Measurements from ENCODE around the gene TECTB.

TECTB gene

GRCh38 chr10:112265745-112266144, 17.5 kb upstream of the TECTB start:
- TF ChIP-seq ZNF140 (tag by site-specific recombination; IDR thresholded peaks at IDR 0.05) (no peak), ZNF426 (tag by site-specific recombination; IDR thresholded peaks at IDR 0.05) (no peak), ZNF404 (tag by site-specific recombination; IDR thresholded peaks at IDR 0.05) (no peak), ZNF362 (tag by site-specific recombination; IDR thresholded peaks at IDR 0.05) (no peak), ZNF19 (tag by site-specific recombination; IDR thresholded peaks at IDR 0.05; ENCODE audit: low read depth) (no peak), ZNF837 (tag by site-specific recombination; IDR thresholded peaks at IDR 0.05) (no peak), ZNF660 (tag by site-specific recombination; IDR thresholded peaks at IDR 0.05) (no peak), ZSCAN18 (tag by site-specific recombination; IDR thresholded peaks at IDR 0.05) (no peak), ZNF184 (tag by site-specific recombination; IDR thresholded peaks at IDR 0.05) (no peak), SALL2 (tag by site-specific recombination; IDR thresholded peaks at IDR 0.05; ENCODE audit: borderline replicate concordance) (no peak), ZFP37 (tag by site-specific recombination; IDR thresholded peaks at IDR 0.05) (no peak), OVOL3 (tag by site-specific recombination; IDR thresholded peaks at IDR 0.05) (no peak), ZSCAN5A (tag by site-specific recombination; IDR thresholded peaks at IDR 0.05) (no peak)
- Histone ChIP-seq H3K36me3 (ENCODE audit: control insufficient read depth in 2 of 2, insufficient read depth in 1 of 2, low read length in 2 of 2) (no peaks in the 10 kb centered on the region), H3K27ac (ENCODE audit: extremely low read depth, low read depth, low read length) (no peak overlapping the region), H3K4me3 (ENCODE audit: low read depth, low read length) (no peak overlapping the region), H3K9me3 (ENCODE audit: control insufficient read depth, insufficient read depth, low read depth, low read length) (no peaks in the 10 kb centered on the region), H3K4me1 (ENCODE audit: control insufficient read depth, insufficient read depth, low read length) (no peaks in the 10 kb centered on the region)
- CTCF ChIA-PET = interaction anchor here (0.9 kb wide), 1 partner anchor 43 kb away, joined by 3 read pairs; no protein-coding TSS in a partner anchor
- POLR2A ChIA-PET = no interaction called here

- H3K4me3 ChIP-seq (ENCODE audit: low read depth, low read length) = no peak overlapping the region
- no peaks in the 10 kb centered on the region for H3K4me1 ChIP-seq (ENCODE audit: control insufficient read depth, insufficient read depth, low read length)
- ChIA-PET POLR2A (no interaction called here), CTCF (interaction anchor here (0.9 kb wide), 1 partner anchor 39 kb away, joined by 3 read pairs; no protein-coding TSS in a partner anchor)
- no peaks in the 10 kb centered on the region for H3K9me3 ChIP-seq (ENCODE audit: control insufficient read depth, insufficient read depth, low read depth, low read length)
- H3K36me3 ChIP-seq (ENCODE audit: control insufficient read depth in 2 of 2, insufficient read depth in 1 of 2, low read length in 2 of 2) = no peaks in the 10 kb centered on the region
- TF ChIP-seq GLIS2 (tag by site-specific recombination; IDR thresholded peaks at IDR 0.05) (no peak), ZNF580 (tag by site-specific recombination; IDR thresholded peaks at IDR 0.05) (no peak), ZNF341 (tag by site-specific recombination; IDR thresholded peaks at IDR 0.05; ENCODE audit: low read depth) (no peak), ZNF398 (tag by site-specific recombination; IDR thresholded peaks at IDR 0.05) (no peak), ZNF335 (tag by site-specific recombination; conservative IDR thresholded peaks at IDR 0.05) (no peak), ZSCAN5A (tag by site-specific recombination; IDR thresholded peaks at IDR 0.05) (no peak), KLF9 (tag by site-specific recombination; IDR thresholded peaks at IDR 0.05; ENCODE audit: low read depth) (no peak)
- H3K27ac ChIP-seq (ENCODE audit: extremely low read depth, low read depth, low read length) = no peak overlapping the region
Observed at GRCh38 chr10:112269266-112269665, 13.9 kb upstream of the TECTB start.

Data from HEK293 (cell line).